Astrocyte (in vitro differentiated cells and primary cell): ENCODE data around the gene SUGCT. TPM values are rescaled to one million over a fixed set of nuclear protein-coding genes. Genes with fewer than 3 reads are reported as not detected.
A peak's percentile ranks its signal among the peaks of the same experiment; 100 is the strongest.

Experiments
- DNase-seq: peaks from one replicate; pipeline ENCODE4 v3.0.0-alpha.2; 2010; ENCODE audit warnings: low read depth
- FAIRE-seq: peaks from 2 replicates; lab custom pipeline; 2011; peaks lifted over from hg19 to GRCh38; lab: Jason Lieb, UNC
- H2AFZ ChIP-seq: 2 replicates; pipeline ENCODE4 v1.6.0; 2012; ENCODE audit warnings: low read depth, low read length, inconsistent platforms
- H3K27ac ChIP-seq: 2 replicates; pipeline ENCODE4 v1.5.1; 2011; ENCODE audit warnings: low read depth, low read length, inconsistent platforms
- H3K27me3 ChIP-seq: 2 replicates; pipeline ENCODE4 v1.6.0; 2011; ENCODE audit warnings: low read length, inconsistent platforms; ENCODE audit not compliant: insufficient read depth
- H3K36me3 ChIP-seq: 2 replicates; pipeline ENCODE4 v1.5.1; 2011; ENCODE audit warnings: low read length, inconsistent platforms; ENCODE audit not compliant: insufficient read depth
- H3K4me1 ChIP-seq: 2 replicates; pipeline ENCODE4 v1.5.1; 2011; ENCODE audit warnings: low read length, inconsistent platforms; ENCODE audit not compliant: insufficient read depth
- H3K4me2 ChIP-seq: 2 replicates; pipeline ENCODE4 v1.6.0; 2012; ENCODE audit warnings: low read length, inconsistent platforms
- H3K4me3 ChIP-seq: 2 replicates; pipeline ENCODE4 v1.5.1; 2011; ENCODE audit warnings: low read depth, mild to moderate bottlenecking, low read length, inconsistent platforms; ENCODE audit not compliant: insufficient read depth
- H3K79me2 ChIP-seq: 2 replicates; pipeline ENCODE4 v1.6.0; 2012; ENCODE audit warnings: mild to moderate bottlenecking, low read length, inconsistent platforms; ENCODE audit not compliant: insufficient read depth
- H3K9ac ChIP-seq: 2 replicates; pipeline ENCODE4 v1.6.0; 2012; ENCODE audit warnings: mild to moderate bottlenecking, low read length, inconsistent platforms
- H3K9me3 ChIP-seq: 2 replicates; pipeline ENCODE4 v1.5.1; 2012; ENCODE audit warnings: low read depth, mild to moderate bottlenecking, low read length, inconsistent platforms; ENCODE audit not compliant: insufficient read depth
- H4K20me1 ChIP-seq: 2 replicates; pipeline ENCODE4 v1.6.0; 2012; ENCODE audit warnings: low read length, inconsistent platforms; ENCODE audit not compliant: insufficient read depth
- H3K27ac Mint-ChIP-seq: one replicate; pipeline ENCODE4 v1.8.0; 2021; ENCODE audit warnings: mild to moderate bottlenecking, mixed read lengths; ENCODE audit not compliant: unreplicated experiment
- H3K27me3 Mint-ChIP-seq: one replicate; pipeline ENCODE4 v1.8.0; 2021; ENCODE audit warnings: low read depth, mixed read lengths; ENCODE audit not compliant: unreplicated experiment
- H3K36me3 Mint-ChIP-seq: one replicate; pipeline ENCODE4 v1.8.0; 2021; ENCODE audit warnings: low read depth, mixed read lengths; ENCODE audit not compliant: unreplicated experiment
- H3K4me1 Mint-ChIP-seq: one replicate; pipeline ENCODE4 v1.8.0; 2021; ENCODE audit warnings: low read depth, mixed read lengths; ENCODE audit not compliant: unreplicated experiment
- H3K4me3 Mint-ChIP-seq: one replicate; pipeline ENCODE4 v1.8.0; 2021; ENCODE audit warnings: mild to moderate bottlenecking, moderate library complexity, mixed read lengths; ENCODE audit not compliant: unreplicated experiment
- H3K9me3 Mint-ChIP-seq: one replicate; pipeline ENCODE4 v1.8.0; 2021; ENCODE audit warnings: mild to moderate bottlenecking, mixed read lengths; ENCODE audit not compliant: unreplicated experiment
- EZH2 ChIP-seq: IDR thresholded peaks from 2 replicates; pipeline ENCODE4 v1.6.1; 2012; ENCODE audit warnings: mild to moderate bottlenecking, low read length, inconsistent platforms; ENCODE audit not compliant: insufficient read depth
- total RNA-seq: library from RNA; stranded (reverse); gene quantifications from 2 replicates; pipeline ENCODE4 v1.2.1, GENCODE V29; 2021
- TF ChIP-seq, protein P1 (sequence below): IDR thresholded peaks from 2 replicates; pipeline ENCODE4 v1.5.1; 2011; ENCODE audit warnings: low read depth, mild to moderate bottlenecking, inconsistent platforms, low read length, moderate library complexity; ENCODE audit not compliant: insufficient read depth

SUGCT gene
- total RNA-seq, 1 donor from 2014 or later: 15.5 TPM

DNA sequence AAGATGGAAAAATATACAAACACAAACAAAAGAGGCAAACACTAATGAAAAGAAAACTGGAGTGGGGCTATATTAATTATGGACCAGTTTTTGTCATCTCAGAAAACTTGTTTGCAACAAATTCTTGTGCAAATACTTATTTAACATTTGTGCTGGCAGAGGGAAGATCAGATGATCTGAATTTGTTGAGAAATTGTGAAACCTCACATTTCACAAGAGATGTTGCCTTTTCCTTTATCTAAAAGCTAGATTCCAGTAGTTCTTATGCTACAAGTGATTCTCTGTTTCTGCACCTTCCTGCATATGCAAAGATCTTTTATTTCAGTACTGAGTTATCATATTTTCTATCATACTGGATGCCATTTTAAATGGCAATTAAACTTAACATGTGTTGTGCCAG, 320.7 kb downstream of the SUGCT start:
- Mint-ChIP-seq H3K4me3 (no peak overlapping the region), H3K9me3 (no peaks in the 10 kb centered on the region), H3K27me3 (no peaks in the 10 kb centered on the region), H3K4me1 (peaks cover 3% of the 10 kb centered on the region), H3K27ac (no peak overlapping the region), H3K36me3 (no peaks in the 10 kb centered on the region)
- Histone ChIP-seq H3K79me2 (no peaks in the 10 kb centered on the region), H3K27me3 (no peaks in the 10 kb centered on the region), H3K27ac (no peak overlapping the region), H3K9ac (no peak overlapping the region), H2AFZ (no peak overlapping the region), H4K20me1 (no peaks in the 10 kb centered on the region), H3K4me1 (no peaks in the 10 kb centered on the region), H3K36me3 (no peaks in the 10 kb centered on the region), H3K4me2 (no peak overlapping the region), H3K9me3 (no peaks in the 10 kb centered on the region), H3K4me3 (no peak overlapping the region)
- TF ChIP-seq, protein P1, sequence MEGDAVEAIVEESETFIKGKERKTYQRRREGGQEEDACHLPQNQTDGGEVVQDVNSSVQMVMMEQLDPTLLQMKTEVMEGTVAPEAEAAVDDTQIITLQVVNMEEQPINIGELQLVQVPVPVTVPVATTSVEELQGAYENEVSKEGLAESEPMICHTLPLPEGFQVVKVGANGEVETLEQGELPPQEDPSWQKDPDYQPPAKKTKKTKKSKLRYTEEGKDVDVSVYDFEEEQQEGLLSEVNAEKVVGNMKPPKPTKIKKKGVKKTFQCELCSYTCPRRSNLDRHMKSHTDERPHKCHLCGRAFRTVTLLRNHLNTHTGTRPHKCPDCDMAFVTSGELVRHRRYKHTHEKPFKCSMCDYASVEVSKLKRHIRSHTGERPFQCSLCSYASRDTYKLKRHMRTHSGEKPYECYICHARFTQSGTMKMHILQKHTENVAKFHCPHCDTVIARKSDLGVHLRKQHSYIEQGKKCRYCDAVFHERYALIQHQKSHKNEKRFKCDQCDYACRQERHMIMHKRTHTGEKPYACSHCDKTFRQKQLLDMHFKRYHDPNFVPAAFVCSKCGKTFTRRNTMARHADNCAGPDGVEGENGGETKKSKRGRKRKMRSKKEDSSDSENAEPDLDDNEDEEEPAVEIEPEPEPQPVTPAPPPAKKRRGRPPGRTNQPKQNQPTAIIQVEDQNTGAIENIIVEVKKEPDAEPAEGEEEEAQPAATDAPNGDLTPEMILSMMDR: no peak
- TF ChIP-seq EZH2: no peak
- peak; percentile 43 for FAIRE-seq
- DNase-seq: no peak

- H3K4me1 Mint-ChIP-seq: peaks cover 14% of the 10 kb centered on the region
Observed at GRCh38 chr7:40457776-40458480, 323.1 kb downstream of the SUGCT start.

More at GRCh38 chr7:40457776-40458480, 323.1 kb downstream of the SUGCT start:
- no peaks in the 10 kb centered on the region for H3K27me3 Mint-ChIP-seq
- H3K9ac ChIP-seq: no peak overlapping the region
- H3K4me2 ChIP-seq: no peak overlapping the region
- H2AFZ ChIP-seq: no peak overlapping the region
- no peaks in the 10 kb centered on the region for H4K20me1 ChIP-seq
- no peak overlapping the region for H3K4me3 Mint-ChIP-seq
- H3K27me3 ChIP-seq: no peaks in the 10 kb centered on the region
- H3K9me3 ChIP-seq: no peaks in the 10 kb centered on the region
- H3K36me3 Mint-ChIP-seq: no peaks in the 10 kb centered on the region
- no peaks in the 10 kb centered on the region for H3K79me2 ChIP-seq
- no peak overlapping the region for H3K27ac ChIP-seq
- H3K9me3 Mint-ChIP-seq: no peaks in the 10 kb centered on the region
- FAIRE-seq: no peak
- H3K4me3 ChIP-seq: no peak overlapping the region
- no peak for TF ChIP-seq EZH2
- TF ChIP-seq, protein P1: no peak
- H3K27ac Mint-ChIP-seq: no peak overlapping the region
- DNase-seq: no peak
- no peaks in the 10 kb centered on the region for H3K4me1 ChIP-seq
- H3K36me3 ChIP-seq: no peaks in the 10 kb centered on the region
